Upper lobe of right lung (tissue), 1 donor: Measurements from ENCODE around the gene DISP3. TPM values are rescaled to one million over a fixed set of nuclear protein-coding genes. Genes with fewer than 3 reads are reported as not detected.

Source experiments
- ATAC-seq: fragments of 200-7000 bp; cut with Tn5 transposase; one replicate; pipeline ENCODE4 v1.9.1; 2020; ENCODE audit warnings: mild to moderate bottlenecking, moderate library complexity
- DNase-seq: peaks from one replicate; pipeline ENCODE4 v3.0.0-alpha.2; 2020
- H3K27ac ChIP-seq: fragments of 200-600 bp; one replicate; pipeline ENCODE4 v1.8.0; 2022
- H3K27me3 ChIP-seq: fragments of 200-600 bp; one replicate; pipeline ENCODE4 v1.8.0; 2022; ENCODE audit warnings: mild to moderate bottlenecking
- H3K36me3 ChIP-seq: fragments of 200-600 bp; one replicate; pipeline ENCODE4 v1.8.0; 2022
- H3K4me1 ChIP-seq: fragments of 200-600 bp; one replicate; pipeline ENCODE4 v1.8.0; 2022
- H3K4me3 ChIP-seq: fragments of 200-600 bp; one replicate; pipeline ENCODE4 v1.8.0; 2022; ENCODE audit warnings: mild to moderate bottlenecking
- H3K9me3 ChIP-seq: fragments of 200-600 bp; one replicate; pipeline ENCODE4 v1.8.0; 2022
- CTCF ChIP-seq: fragments of 200-600 bp; IDR thresholded peaks from one replicate; pipeline ENCODE4 v1.8.0; 2022; ENCODE audit warnings: antibody characterized with exemption
- intact Hi-C: fragments of 100-400 bp; cut with DNase I; formaldehyde crosslinking; loops from one replicate; pipeline ENCODE4 v1.11.0; 2022
- total RNA-seq: library from RNA; stranded (reverse); fragmentation: NEBNext Ultra II Directional; extraction: Animal tissue kit (Norgen Biotek cat#: 25700); gene quantifications from one replicate; pipeline ENCODE4 v1.2.1, GENCODE V29; 2021
- donor health status: DM: no; HTN: yes; CAD: no; lungs with severe emphysema.

The DISP3 gene
- total RNA-seq, 1 donor from 2014 or later, result not detected

GRCh38 chr1:11500881-11501280, 21.9 kb downstream of the DISP3 start:
- Histone ChIP-seq H3K27ac (no peak overlapping the region), H3K4me3 (no peak overlapping the region), H3K9me3 (peaks cover 12% of the 10 kb centered on the region), H3K36me3 (no peaks in the 10 kb centered on the region), H3K27me3 (peaks cover 32% of the 10 kb centered on the region), H3K4me1 (no peaks in the 10 kb centered on the region)
- DNase-seq (no peak), ATAC-seq (no peak)
- no peak for TF ChIP-seq CTCF
- intact Hi-C loops, result no loop called here

- Histone ChIP-seq H3K36me3 (no peaks in the 10 kb centered on the region), H3K27ac (no peak overlapping the region), H3K4me1 (no peaks in the 10 kb centered on the region), H3K27me3 (peaks cover 32% of the 10 kb centered on the region), H3K4me3 (no peak overlapping the region), H3K9me3 (peaks cover 17% of the 10 kb centered on the region)
- peak; percentile 55 for DNase-seq
- peak; percentile 28 for ATAC-seq
- TF ChIP-seq CTCF, result no peak
- intact Hi-C loops, result no loop called here
These were observed 22.5 kb downstream of the DISP3 start for GRCh38 chr1:11501491-11501897.

GRCh38 chr1:11501906-11502485, 23.0 kb downstream of the DISP3 start:
- ATAC-seq (no peak), DNase-seq (peak; percentile 54)
- no peak overlapping the region for H3K4me3 ChIP-seq
- H3K36me3 ChIP-seq, result no peaks in the 10 kb centered on the region
- peaks cover 20% of the 10 kb centered on the region for H3K9me3 ChIP-seq
- no peak for TF ChIP-seq CTCF
- peaks cover 32% of the 10 kb centered on the region for H3K27me3 ChIP-seq
- intact Hi-C loops, result no loop called here
- H3K4me1 ChIP-seq, result no peaks in the 10 kb centered on the region
- no peak overlapping the region for H3K27ac ChIP-seq

- intact Hi-C loops, result no loop called here
- Histone ChIP-seq H3K27ac (no peak overlapping the region), H3K36me3 (no peaks in the 10 kb centered on the region), H3K27me3 (peaks cover 32% of the 10 kb centered on the region), H3K4me3 (no peak overlapping the region), H3K9me3 (peaks cover 20% of the 10 kb centered on the region), H3K4me1 (no peaks in the 10 kb centered on the region)
- TF ChIP-seq CTCF, result no peak
- ATAC-seq (no peak), DNase-seq (peak; percentile 36)
These were observed 23.6 kb downstream of the DISP3 start for GRCh38 chr1:11502516-11502915.

- Histone ChIP-seq H3K9me3 (peaks cover 20% of the 10 kb centered on the region), H3K4me1 (no peaks in the 10 kb centered on the region), H3K4me3 (no peak overlapping the region), H3K27me3 (peaks cover 27% of the 10 kb centered on the region), H3K36me3 (no peaks in the 10 kb centered on the region), H3K27ac (no peak overlapping the region)
- intact Hi-C loops, result no loop called here
- DNase-seq (no peak), ATAC-seq (no peak)
- no peak for TF ChIP-seq CTCF
These were observed 25.6 kb downstream of the DISP3 start for GRCh38 chr1:11504599-11504998.
